Myometrial cell (primary cell): Measurements from ENCODE around the gene SEL1L. TPM values are rescaled to one million over a fixed set of nuclear protein-coding genes. Genes with fewer than 3 reads are reported as not detected.

ENCODE experiments used
- total RNA-seq: library from RNA; depleted of rRNA; stranded (reverse); fragments of >200 nt; gene quantifications from 2 replicates; pipeline ENCODE4 v1.2.3, GENCODE V29; 2015

SEL1L gene
- 34.0 and 44.3 TPM in 2 replicates for total RNA-seq

DNA sequence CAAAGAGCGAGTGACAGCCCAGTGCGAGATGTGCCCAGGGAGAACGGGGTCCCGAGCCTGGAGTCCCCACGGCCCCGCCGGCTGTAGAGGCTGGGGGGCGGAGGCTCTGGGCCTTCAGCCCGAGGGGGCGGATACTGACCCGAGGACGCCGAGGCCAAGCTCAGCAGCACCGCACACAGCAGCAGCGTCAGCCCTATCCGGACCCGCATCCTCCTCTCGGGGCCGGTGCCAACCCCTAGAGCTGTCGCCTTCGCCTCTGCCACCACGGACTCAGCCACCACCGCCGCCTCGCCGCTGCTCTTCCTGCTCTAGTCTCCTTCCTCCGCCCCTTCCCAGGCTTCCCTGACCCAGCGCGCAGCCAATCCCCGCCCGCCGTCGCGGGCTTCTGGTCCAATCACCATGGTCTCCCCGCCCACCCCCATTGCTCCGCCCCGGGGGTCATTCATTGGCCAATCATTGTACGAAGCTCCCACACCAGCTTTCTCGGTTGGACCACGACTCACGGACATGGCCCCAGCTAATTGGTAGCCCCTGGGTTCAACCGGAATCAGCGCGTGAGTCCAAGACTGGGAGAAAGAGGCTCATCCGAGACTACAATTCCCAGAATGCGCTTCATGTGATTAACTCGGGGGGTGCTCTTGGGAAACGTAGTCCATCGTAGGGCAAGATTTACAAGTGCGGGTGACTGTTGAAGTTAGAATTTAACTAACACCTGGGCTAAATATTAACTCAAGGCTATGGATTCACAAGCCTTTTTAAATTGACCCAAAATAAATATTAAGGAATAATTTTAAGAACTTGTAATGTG lies at the start of gene SEL1L:
Gene SEL1L (minus strand): TSS at position 318 of the 808 bp plus-strand sequence. CDS start 109 bp downstream, at position 209.

Other genes starting within 250 kb of the SEL1L start
- gene STON2, start 133.5 kb downstream of the SEL1L start, total RNA-seq: not detected in 2 replicates